HEK293 (cell line): ENCODE measurements around the gene PVRIG.
A peak's percentile ranks its signal among the peaks of the same experiment; 100 is the strongest.

ENCODE experiments used
- CTCF ChIA-PET: fragments of 350-600 bp; formaldehyde crosslinking; extraction: SDS; loops from one replicate; lab custom pipeline; 2021; ENCODE audit warnings: antibody characterized with exemption; lab: Yijun Ruan, JAX
- POLR2A ChIA-PET: fragments of 300-600 bp; formaldehyde crosslinking; extraction: SDS; loops from one replicate; lab custom pipeline; 2020; ENCODE audit warnings: antibody characterized with exemption, inconsistent platforms; lab: Yijun Ruan, JAX
- H3K27ac ChIP-seq: fragments of 200-500 bp; sonication (Bioruptor generic); 2 replicates; pipeline ENCODE4 v1.5.1; 2014; ENCODE audit warnings: low read depth, low read length, control low read depth, inconsistent platforms; ENCODE audit errors: extremely low read depth
- H3K36me3 ChIP-seq, 2 experiments: fragments of 200-500 bp in 1 of 2; sonication (Bioruptor generic) in 1 of 2; 1 replicate in 1 of 2; 2 replicates in 1 of 2; pipeline ENCODE4 v1.5.1; 2014 to 2017; ENCODE audit warnings: inconsistent platforms in 2 of 2, low read length in 2 of 2; ENCODE audit not compliant: control insufficient read depth in 2 of 2, insufficient read depth in 1 of 2
- H3K4me1 ChIP-seq: fragments of 200-500 bp; sonication (Bioruptor generic); 2 replicates; pipeline ENCODE4 v1.5.1; 2014; ENCODE audit warnings: mild to moderate bottlenecking, low read length, inconsistent platforms; ENCODE audit not compliant: control insufficient read depth, insufficient read depth
- H3K4me3 ChIP-seq: 2 replicates; pipeline ENCODE4 v1.5.1; 2011; ENCODE audit warnings: low read depth, mild to moderate bottlenecking, control low read depth, low read length, moderate library complexity
- H3K9me3 ChIP-seq: fragments of 200-500 bp; sonication (Bioruptor generic); 2 replicates; pipeline ENCODE4 v1.5.1; 2014; ENCODE audit warnings: low read depth, low read length, inconsistent platforms; ENCODE audit not compliant: control insufficient read depth, insufficient read depth
- BCL11B ChIP-seq: fragments of 450-650 bp; formaldehyde crosslinking; IDR thresholded peaks from 2 replicates; pipeline ENCODE4 v1.5.1; 2016; ENCODE audit warnings: low read depth, missing biosample characterization, missing genetic modification characterization
- HOXD13 ChIP-seq: sonication (generic); formaldehyde crosslinking; IDR thresholded peaks from 2 replicates; pipeline ENCODE4 v1.8.0; 2022; ENCODE audit warnings: missing genetic modification reagents, borderline replicate concordance
- MEIS1 ChIP-seq: sonication (generic); formaldehyde crosslinking; IDR thresholded peaks from 2 replicates; pipeline ENCODE4 v1.8.1; 2022; ENCODE audit warnings: missing genetic modification reagents, mild to moderate bottlenecking, borderline replicate concordance
- YY2 ChIP-seq: fragments of 450-650 bp; formaldehyde crosslinking; IDR thresholded peaks from 2 replicates; pipeline ENCODE4 v1.5.1; 2016; ENCODE audit warnings: missing biosample characterization, missing genetic modification characterization
- ZNF223 ChIP-seq: fragments of 450-650 bp; formaldehyde crosslinking; IDR thresholded peaks from 2 replicates; pipeline ENCODE4 v1.5.1; 2016; ENCODE audit warnings: missing biosample characterization, missing genetic modification characterization
- ZNF473 ChIP-seq: fragments of 450-650 bp; formaldehyde crosslinking; IDR thresholded peaks from 2 replicates; pipeline ENCODE4 v1.5.1; 2017; ENCODE audit warnings: missing biosample characterization, missing genetic modification characterization
- ZNF610 ChIP-seq: fragments of 450-650 bp; formaldehyde crosslinking; IDR thresholded peaks from 2 replicates; pipeline ENCODE4 v1.5.1; 2016; ENCODE audit warnings: missing biosample characterization, missing genetic modification characterization, borderline replicate concordance
- ZNF623 ChIP-seq: fragments of 450-650 bp; formaldehyde crosslinking; IDR thresholded peaks from 2 replicates; pipeline ENCODE4 v1.5.1; 2016; ENCODE audit warnings: missing biosample characterization, missing genetic modification characterization
- ZNF654 ChIP-seq: fragments of 450-650 bp; formaldehyde crosslinking; IDR thresholded peaks from 2 replicates; pipeline ENCODE4 v1.5.1; 2016; ENCODE audit warnings: low read depth, missing biosample characterization, missing genetic modification characterization
- ZNF660 ChIP-seq: fragments of 450-650 bp; IDR thresholded peaks from 2 replicates; pipeline ENCODE4 v1.5.1; 2018; ENCODE audit warnings: missing biosample characterization, mild to moderate bottlenecking, missing genetic modification characterization
- TF ChIP-seq, protein P1 (sequence below): fragments of 450-650 bp; formaldehyde crosslinking; IDR thresholded peaks from 2 replicates; pipeline ENCODE4 v1.5.1; 2016; ENCODE audit warnings: missing biosample characterization, missing genetic modification characterization
- TF ChIP-seq, protein P2 (sequence below): fragments of 450-650 bp; formaldehyde crosslinking; IDR thresholded peaks from 2 replicates; pipeline ENCODE4 v1.5.1; 2017; ENCODE audit warnings: missing biosample characterization, missing genetic modification characterization
- TF ChIP-seq, protein P3 (sequence below): fragments of 450-650 bp; formaldehyde crosslinking; IDR thresholded peaks from 2 replicates; pipeline ENCODE4 v1.5.1; 2016; ENCODE audit warnings: missing biosample characterization, missing genetic modification characterization
- TF ChIP-seq, protein P4 (sequence below): fragments of 450-650 bp; formaldehyde crosslinking; IDR thresholded peaks from 2 replicates; pipeline ENCODE4; 2016; ENCODE audit warnings: missing biosample characterization, missing genetic modification characterization

PVRIG gene

DNA sequence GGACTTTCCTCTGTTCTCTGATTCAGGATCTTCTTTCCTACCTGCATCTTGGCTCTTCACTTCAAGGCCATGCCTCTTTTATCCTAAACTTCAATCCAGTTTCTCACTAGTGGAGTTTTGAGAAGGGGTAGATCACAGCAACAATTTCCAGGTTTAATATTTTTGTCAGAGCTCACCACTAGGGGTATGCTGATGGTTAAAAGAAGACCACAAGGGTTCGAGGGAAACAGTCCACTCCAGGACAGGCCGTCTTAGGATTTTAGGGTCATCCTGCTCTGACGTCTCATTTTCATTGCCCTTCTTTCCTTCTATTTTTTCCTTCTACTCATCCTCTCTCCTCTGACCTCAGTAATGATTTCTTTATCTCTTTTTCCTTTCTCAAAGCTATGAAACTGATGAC lies 30.7 kb upstream of the PVRIG start:
- POLR2A ChIA-PET, result interaction anchor here (0.5 kb wide), 1 partner anchor 55 kb away, joined by 4 read pairs; no protein-coding TSS in a partner anchor
- CTCF ChIA-PET, result interaction anchor here (0.7 to 3.1 kb wide), 10 partner anchors 16 to 179 kb away, joined by 3 to 22 read pairs (median 5); partner anchors contain the start of gene GAL3ST4
- Histone ChIP-seq H3K4me1 (no peaks in the 10 kb centered on the region), H3K9me3 (no peaks in the 10 kb centered on the region), H3K27ac (no peak overlapping the region), H3K36me3 (no peaks in the 10 kb centered on the region), H3K4me3 (no peak overlapping the region)
- TF ChIP-seq ZNF223, result no peak
- TF ChIP-seq, protein P1, sequence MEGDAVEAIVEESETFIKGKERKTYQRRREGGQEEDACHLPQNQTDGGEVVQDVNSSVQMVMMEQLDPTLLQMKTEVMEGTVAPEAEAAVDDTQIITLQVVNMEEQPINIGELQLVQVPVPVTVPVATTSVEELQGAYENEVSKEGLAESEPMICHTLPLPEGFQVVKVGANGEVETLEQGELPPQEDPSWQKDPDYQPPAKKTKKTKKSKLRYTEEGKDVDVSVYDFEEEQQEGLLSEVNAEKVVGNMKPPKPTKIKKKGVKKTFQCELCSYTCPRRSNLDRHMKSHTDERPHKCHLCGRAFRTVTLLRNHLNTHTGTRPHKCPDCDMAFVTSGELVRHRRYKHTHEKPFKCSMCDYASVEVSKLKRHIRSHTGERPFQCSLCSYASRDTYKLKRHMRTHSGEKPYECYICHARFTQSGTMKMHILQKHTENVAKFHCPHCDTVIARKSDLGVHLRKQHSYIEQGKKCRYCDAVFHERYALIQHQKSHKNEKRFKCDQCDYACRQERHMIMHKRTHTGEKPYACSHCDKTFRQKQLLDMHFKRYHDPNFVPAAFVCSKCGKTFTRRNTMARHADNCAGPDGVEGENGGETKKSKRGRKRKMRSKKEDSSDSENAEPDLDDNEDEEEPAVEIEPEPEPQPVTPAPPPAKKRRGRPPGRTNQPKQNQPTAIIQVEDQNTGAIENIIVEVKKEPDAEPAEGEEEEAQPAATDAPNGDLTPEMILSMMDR (tag by site-specific recombination), result peak; percentile 12; the same call in 1 of the 2 replicates
- TF ChIP-seq YY2 (tag by site-specific recombination), result no peak

DNA sequence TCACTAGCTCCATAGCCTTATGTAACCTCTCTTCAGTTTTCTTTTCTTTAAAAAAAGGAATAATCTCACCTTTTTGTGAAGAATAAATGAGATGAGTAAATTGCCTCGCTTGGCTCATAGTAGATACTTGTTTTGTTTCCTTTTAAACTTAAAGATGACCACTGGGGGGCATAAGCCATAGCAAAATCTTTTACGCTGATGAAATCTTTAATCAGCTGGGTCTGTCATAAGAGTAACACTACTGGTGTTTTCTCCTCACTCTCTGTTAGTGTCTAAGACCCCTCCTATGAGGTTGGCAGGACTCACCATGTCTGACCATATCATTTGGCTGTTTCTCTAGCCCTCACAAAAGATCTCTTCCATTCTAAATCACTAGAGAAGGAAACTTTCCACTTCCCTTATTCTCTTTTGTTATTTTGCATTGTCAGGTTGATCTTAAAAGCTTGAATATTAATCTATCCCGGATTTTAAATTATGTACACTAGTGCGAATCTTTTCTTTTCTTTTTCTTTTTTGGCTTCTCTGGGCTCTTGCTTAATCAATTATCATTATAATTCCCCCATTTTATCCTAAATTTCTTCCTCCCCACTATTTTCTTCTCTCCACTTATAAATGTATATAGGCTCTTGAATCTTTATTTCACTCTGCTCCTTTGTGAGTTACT lies 29.6 kb upstream of the PVRIG start:
- no peak for TF ChIP-seq ZNF473 (tag by site-specific recombination)
- no peak for TF ChIP-seq ZNF623 (tag by site-specific recombination)
- no peak for TF ChIP-seq HOXD13 (CRISPR knock-in tag)
- TF ChIP-seq MEIS1 (CRISPR knock-in tag), result no peak
- TF ChIP-seq, protein P2, sequence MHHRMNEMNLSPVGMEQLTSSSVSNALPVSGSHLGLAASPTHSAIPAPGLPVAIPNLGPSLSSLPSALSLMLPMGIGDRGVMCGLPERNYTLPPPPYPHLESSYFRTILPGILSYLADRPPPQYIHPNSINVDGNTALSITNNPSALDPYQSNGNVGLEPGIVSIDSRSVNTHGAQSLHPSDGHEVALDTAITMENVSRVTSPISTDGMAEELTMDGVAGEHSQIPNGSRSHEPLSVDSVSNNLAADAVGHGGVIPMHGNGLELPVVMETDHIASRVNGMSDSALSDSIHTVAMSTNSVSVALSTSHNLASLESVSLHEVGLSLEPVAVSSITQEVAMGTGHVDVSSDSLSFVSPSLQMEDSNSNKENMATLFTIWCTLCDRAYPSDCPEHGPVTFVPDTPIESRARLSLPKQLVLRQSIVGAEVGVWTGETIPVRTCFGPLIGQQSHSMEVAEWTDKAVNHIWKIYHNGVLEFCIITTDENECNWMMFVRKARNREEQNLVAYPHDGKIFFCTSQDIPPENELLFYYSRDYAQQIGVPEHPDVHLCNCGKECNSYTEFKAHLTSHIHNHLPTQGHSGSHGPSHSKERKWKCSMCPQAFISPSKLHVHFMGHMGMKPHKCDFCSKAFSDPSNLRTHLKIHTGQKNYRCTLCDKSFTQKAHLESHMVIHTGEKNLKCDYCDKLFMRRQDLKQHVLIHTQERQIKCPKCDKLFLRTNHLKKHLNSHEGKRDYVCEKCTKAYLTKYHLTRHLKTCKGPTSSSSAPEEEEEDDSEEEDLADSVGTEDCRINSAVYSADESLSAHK (tag by site-specific recombination), result peak; percentile 20; the same call in 1 of the 2 replicates
- TF ChIP-seq BCL11B, result no peak
- TF ChIP-seq, protein P3, sequence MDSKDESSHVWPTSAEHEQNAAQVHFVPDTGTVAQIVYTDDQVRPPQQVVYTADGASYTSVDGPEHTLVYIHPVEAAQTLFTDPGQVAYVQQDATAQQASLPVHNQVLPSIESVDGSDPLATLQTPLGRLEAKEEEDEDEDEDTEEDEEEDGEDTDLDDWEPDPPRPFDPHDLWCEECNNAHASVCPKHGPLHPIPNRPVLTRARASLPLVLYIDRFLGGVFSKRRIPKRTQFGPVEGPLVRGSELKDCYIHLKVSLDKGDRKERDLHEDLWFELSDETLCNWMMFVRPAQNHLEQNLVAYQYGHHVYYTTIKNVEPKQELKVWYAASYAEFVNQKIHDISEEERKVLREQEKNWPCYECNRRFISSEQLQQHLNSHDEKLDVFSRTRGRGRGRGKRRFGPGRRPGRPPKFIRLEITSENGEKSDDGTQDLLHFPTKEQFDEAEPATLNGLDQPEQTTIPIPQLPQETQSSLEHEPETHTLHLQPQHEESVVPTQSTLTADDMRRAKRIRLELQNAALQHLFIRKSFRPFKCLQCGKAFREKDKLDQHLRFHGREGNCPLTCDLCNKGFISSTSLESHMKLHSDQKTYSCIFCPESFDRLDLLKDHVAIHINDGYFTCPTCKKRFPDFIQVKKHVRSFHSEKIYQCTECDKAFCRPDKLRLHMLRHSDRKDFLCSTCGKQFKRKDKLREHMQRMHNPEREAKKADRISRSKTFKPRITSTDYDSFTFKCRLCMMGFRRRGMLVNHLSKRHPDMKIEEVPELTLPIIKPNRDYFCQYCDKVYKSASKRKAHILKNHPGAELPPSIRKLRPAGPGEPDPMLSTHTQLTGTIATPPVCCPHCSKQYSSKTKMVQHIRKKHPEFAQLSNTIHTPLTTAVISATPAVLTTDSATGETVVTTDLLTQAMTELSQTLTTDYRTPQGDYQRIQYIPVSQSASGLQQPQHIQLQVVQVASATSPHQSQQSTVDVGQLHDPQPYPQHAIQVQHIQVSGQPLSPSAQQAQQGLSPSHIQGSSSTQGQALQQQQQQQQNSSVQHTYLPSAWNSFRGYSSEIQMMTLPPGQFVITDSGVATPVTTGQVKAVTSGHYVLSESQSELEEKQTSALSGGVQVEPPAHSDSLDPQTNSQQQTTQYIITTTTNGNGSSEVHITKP, result no peak
- TF ChIP-seq ZNF654 (tag by site-specific recombination), result peak; percentile 33
- TF ChIP-seq, protein P4, sequence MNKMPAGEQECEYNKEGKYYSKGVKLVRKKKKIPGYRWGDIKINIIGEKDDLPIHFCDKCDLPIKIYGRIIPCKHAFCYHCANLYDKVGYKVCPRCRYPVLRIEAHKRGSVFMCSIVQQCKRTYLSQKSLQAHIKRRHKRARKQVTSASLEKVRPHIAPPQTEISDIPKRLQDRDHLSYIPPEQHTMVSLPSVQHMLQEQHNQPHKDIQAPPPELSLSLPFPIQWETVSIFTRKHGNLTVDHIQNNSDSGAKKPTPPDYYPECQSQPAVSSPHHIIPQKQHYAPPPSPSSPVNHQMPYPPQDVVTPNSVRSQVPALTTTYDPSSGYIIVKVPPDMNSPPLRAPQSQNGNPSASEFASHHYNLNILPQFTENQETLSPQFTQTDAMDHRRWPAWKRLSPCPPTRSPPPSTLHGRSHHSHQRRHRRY (tag by site-specific recombination), result no peak
- no peak for TF ChIP-seq ZNF610 (tag by site-specific recombination)
- peak; percentile 74; the same call in 1 of the 2 replicates for TF ChIP-seq ZNF660 (tag by site-specific recombination)
- TF ChIP-seq, all 188 proteins: peak for 3
- Histone ChIP-seq H3K27ac (no peak overlapping the region), H3K36me3 (no peaks in the 10 kb centered on the region), H3K4me1 (no peaks in the 10 kb centered on the region), H3K9me3 (no peaks in the 10 kb centered on the region), H3K4me3 (no peak overlapping the region)
- POLR2A ChIA-PET, result no interaction called here
- CTCF ChIA-PET, result interaction anchor here (0.6 to 3.1 kb wide), 15 partner anchors 8 to 178 kb away, joined by 3 to 22 read pairs (median 5); no protein-coding TSS in a partner anchor
